Karpas-422 (cell line): ENCODE measurements around the gene RASSF4. TPM values are rescaled to one million over a fixed set of nuclear protein-coding genes. Genes with fewer than 3 reads are reported as not detected.

Experiments used
- DNase-seq: peaks from one replicate; pipeline ENCODE4 v3.0.0-alpha.2; 2015
- H2AFZ ChIP-seq: fragments of 200-600 bp; sonication (generic); 2 replicates; pipeline ENCODE4 v1.6.1; 2014; ENCODE audit warnings: antibody characterized with exemption, low read length, mixed read lengths
- H3K27ac ChIP-seq: fragments of 200-600 bp; sonication (generic); 2 replicates; pipeline ENCODE4 v1.5.1; 2014; ENCODE audit warnings: mild to moderate bottlenecking, low read length, moderate library complexity
- H3K27me3 ChIP-seq: fragments of 200-600 bp; sonication (generic); 2 replicates; pipeline ENCODE4 v1.6.1; 2014; ENCODE audit warnings: low read length, mixed read lengths
- H3K36me3 ChIP-seq: fragments of 200-600 bp; sonication (generic); 2 replicates; pipeline ENCODE4 v1.6.1; 2014; ENCODE audit warnings: low read length, mixed read lengths; ENCODE audit not compliant: insufficient read depth
- H3K4me1 ChIP-seq: fragments of 200-600 bp; sonication (generic); 2 replicates; pipeline ENCODE4 v1.6.1; 2014; ENCODE audit warnings: mild to moderate bottlenecking, low read length, mixed read lengths
- H3K4me2 ChIP-seq: fragments of 200-600 bp; sonication (generic); 2 replicates; pipeline ENCODE4 v1.6.1; 2014; ENCODE audit warnings: low read length, low read depth, mild to moderate bottlenecking; ENCODE audit not compliant: poor library complexity, severe bottlenecking
- H3K4me3 ChIP-seq: fragments of 200-600 bp; sonication (generic); 2 replicates; pipeline ENCODE4 v1.5.1; 2014; ENCODE audit warnings: mild to moderate bottlenecking, antibody characterized with exemption, low read length, mixed read lengths
- H3K79me2 ChIP-seq: fragments of 200-600 bp; sonication (generic); 2 replicates; pipeline ENCODE4 v1.6.1; 2014; ENCODE audit warnings: mild to moderate bottlenecking, low read length, mixed read lengths
- H3K9ac ChIP-seq: fragments of 200-600 bp; sonication (generic); 2 replicates; pipeline ENCODE4 v1.6.0; 2014; ENCODE audit warnings: low read length
- H3K9me2 ChIP-seq: fragments of 200-600 bp; sonication (generic), shearing (Covaris generic); replicated peaks from 2 replicates; pipeline ENCODE4 v1.6.0; 2014; ENCODE audit warnings: mild to moderate bottlenecking, low read length, moderate library complexity; ENCODE audit not compliant: insufficient read depth
- H3K9me3 ChIP-seq: fragments of 300-700, 200-600 bp; sonication (generic); 2 replicates; pipeline ENCODE4 v1.6.1; 2014; ENCODE audit warnings: low read length, mixed read lengths
- H4K20me1 ChIP-seq: fragments of 200-600 bp; sonication (generic); 2 replicates; pipeline ENCODE4 v1.6.1; 2014; ENCODE audit warnings: mild to moderate bottlenecking, antibody characterized with exemption, low read length, low read depth; ENCODE audit not compliant: insufficient read depth
- total RNA-seq: library from RNA; depleted of rRNA; stranded (reverse); fragments of >200 nt; shearing (Covaris generic); gene quantifications from 2 replicates; pipeline ENCODE4 v1.2.3, GENCODE V29; 2014; ENCODE audit warnings: low replicate concordance

Gene RASSF4
- total RNA-seq, 1 experiment from 2014 or later, result 3.6 TPM

GRCh38 chr10:44986670-44987069 is 27.1 kb downstream of the RASSF4 start:
- no peaks in the 10 kb centered on the region for H3K9me2 ChIP-seq
- H3K79me2 ChIP-seq, result no peaks in the 10 kb centered on the region
- H3K9me3 ChIP-seq, result no peaks in the 10 kb centered on the region
- DNase-seq, result no peak
- H3K4me2 ChIP-seq, result no peak overlapping the region
- H3K27me3 ChIP-seq, result no peaks in the 10 kb centered on the region
- H4K20me1 ChIP-seq, result no peaks in the 10 kb centered on the region
- no peak overlapping the region for H3K9ac ChIP-seq
- no peak overlapping the region for H3K27ac ChIP-seq
- H3K4me3 ChIP-seq, result no peak overlapping the region
- no peaks in the 10 kb centered on the region for H3K36me3 ChIP-seq
- H3K4me1 ChIP-seq, result no peaks in the 10 kb centered on the region
- H2AFZ ChIP-seq, result no peak overlapping the region

- Histone ChIP-seq H3K27me3 (no peaks in the 10 kb centered on the region), H3K27ac (no peak overlapping the region), H3K4me3 (no peak overlapping the region), H3K36me3 (no peaks in the 10 kb centered on the region), H4K20me1 (no peaks in the 10 kb centered on the region), H3K9me3 (no peaks in the 10 kb centered on the region), H3K9me2 (no peaks in the 10 kb centered on the region), H3K4me1 (no peaks in the 10 kb centered on the region), H3K79me2 (no peaks in the 10 kb centered on the region), H3K4me2 (no peak overlapping the region), H2AFZ (no peak overlapping the region), H3K9ac (no peak overlapping the region)
- no peak for DNase-seq
These were observed 29.5 kb downstream of the RASSF4 start for GRCh38 chr10:44988957-44989585.

DNA sequence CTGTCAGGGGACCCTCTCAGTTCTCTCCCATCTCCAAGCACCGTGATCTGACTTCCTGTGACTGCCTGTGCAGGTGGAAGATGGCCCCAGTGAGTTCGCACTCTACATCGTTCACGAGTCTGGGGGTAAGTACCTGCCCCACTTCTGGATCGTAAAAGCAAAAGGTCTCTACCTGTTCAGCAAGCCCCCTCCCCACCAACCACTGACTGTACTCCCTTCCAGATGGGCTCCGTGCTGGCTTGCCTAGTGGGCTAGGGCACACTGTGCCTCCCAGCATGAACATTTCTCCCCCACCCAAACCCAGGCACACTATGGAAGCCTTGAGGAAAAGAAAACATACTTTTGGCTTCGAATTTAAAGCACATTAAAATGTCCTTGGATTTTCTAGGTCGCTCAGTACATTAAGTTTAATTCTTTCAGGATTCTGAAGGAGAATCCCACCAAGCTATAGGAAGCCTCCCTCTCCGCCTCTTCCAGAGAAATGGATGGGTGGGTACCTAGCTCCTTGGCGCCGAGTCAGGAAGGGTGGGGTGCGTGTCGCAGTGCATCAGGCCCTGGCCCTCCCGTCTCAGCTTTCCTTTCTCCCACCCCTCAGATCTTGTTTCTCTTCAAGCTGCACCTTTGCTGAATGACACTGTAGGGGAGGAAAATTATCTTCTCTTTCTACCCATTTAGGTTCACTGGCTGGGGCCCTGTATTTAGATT is 30.1 kb downstream of the RASSF4 start:
- no peak for DNase-seq
- H3K4me2 ChIP-seq, result no peak overlapping the region
- no peaks in the 10 kb centered on the region for H4K20me1 ChIP-seq
- H3K27ac ChIP-seq, result no peak overlapping the region
- H3K9me2 ChIP-seq, result no peaks in the 10 kb centered on the region
- no peaks in the 10 kb centered on the region for H3K4me1 ChIP-seq
- H3K36me3 ChIP-seq, result no peaks in the 10 kb centered on the region
- H3K4me3 ChIP-seq, result no peak overlapping the region
- no peak overlapping the region for H2AFZ ChIP-seq
- no peaks in the 10 kb centered on the region for H3K9me3 ChIP-seq
- H3K9ac ChIP-seq, result no peak overlapping the region
- H3K27me3 ChIP-seq, result no peaks in the 10 kb centered on the region
- H3K79me2 ChIP-seq, result no peaks in the 10 kb centered on the region

DNA sequence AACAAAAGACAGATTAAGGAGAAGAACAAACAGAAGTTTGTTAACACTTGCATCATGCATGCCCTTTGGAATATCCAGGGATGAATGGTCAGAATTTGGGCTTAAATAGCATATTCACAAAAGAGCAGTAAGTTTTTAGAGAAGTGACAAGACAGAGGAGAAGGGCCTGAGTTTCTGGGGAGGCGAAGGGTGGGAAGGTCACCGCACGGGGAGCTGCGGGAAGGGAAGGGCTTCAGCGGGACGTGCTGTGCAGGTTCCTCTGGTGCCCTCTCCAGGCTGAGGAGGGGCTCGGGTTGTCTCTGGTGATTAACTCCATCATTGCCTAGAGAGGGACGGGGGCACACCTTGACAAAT is 30.7 kb downstream of the RASSF4 start:
- Histone ChIP-seq H3K79me2 (no peaks in the 10 kb centered on the region), H3K36me3 (no peaks in the 10 kb centered on the region), H2AFZ (no peak overlapping the region), H3K9me2 (no peaks in the 10 kb centered on the region), H3K4me2 (no peak overlapping the region), H3K9ac (no peak overlapping the region), H3K4me1 (no peaks in the 10 kb centered on the region), H4K20me1 (no peaks in the 10 kb centered on the region), H3K9me3 (no peaks in the 10 kb centered on the region), H3K27me3 (no peaks in the 10 kb centered on the region), H3K4me3 (no peak overlapping the region), H3K27ac (no peak overlapping the region)
- DNase-seq, result peak; percentile 53

DNA sequence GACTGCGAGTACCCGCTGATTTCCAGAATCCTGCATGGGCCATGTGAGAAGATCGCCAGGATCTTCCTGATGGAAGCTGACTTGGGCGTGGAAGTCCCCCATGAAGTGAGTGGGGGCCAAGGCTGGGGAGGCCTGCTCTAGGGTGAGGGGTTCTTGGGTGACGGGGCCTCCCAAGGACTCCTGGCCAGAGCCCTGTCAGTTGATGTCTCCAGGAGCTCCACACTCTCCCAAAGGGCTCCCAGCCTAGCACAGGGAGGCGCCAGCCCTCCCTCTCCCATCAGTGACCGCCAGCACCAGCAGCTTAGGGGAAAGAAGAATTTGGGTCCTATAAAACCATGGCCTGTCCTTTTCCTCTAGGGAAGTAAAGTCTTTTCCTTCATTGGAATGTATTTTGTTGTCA is 31.4 kb downstream of the RASSF4 start:
- Histone ChIP-seq H3K9ac (no peak overlapping the region), H3K4me2 (no peak overlapping the region), H3K9me2 (no peaks in the 10 kb centered on the region), H4K20me1 (no peaks in the 10 kb centered on the region), H3K27me3 (no peaks in the 10 kb centered on the region), H3K36me3 (no peaks in the 10 kb centered on the region), H3K4me1 (no peaks in the 10 kb centered on the region), H2AFZ (no peak overlapping the region), H3K27ac (no peak overlapping the region), H3K4me3 (no peak overlapping the region), H3K9me3 (no peaks in the 10 kb centered on the region), H3K79me2 (no peaks in the 10 kb centered on the region)
- no peak for DNase-seq

DNA sequence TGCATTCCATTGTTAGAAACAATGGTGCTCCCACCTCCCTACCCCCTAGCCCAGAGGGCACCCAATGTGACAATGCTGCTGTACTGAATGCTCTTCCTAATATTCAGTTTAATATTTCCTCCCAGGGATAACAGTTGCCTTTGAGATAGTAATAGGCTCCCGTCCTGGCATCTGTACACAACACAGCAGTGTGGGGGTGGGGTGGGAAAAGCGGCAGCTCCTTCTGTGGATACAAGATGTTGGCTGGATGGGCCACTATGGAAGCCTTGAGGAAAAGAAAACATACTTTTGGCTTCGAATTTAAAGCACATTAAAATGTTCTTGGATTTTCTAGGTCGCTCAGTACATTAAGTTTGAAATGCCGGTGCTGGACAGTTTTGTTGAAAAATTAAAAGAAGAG is 32.0 kb downstream of the RASSF4 start:
- H3K9me3 ChIP-seq, result no peaks in the 10 kb centered on the region
- H3K36me3 ChIP-seq, result no peaks in the 10 kb centered on the region
- no peak overlapping the region for H2AFZ ChIP-seq
- H3K4me1 ChIP-seq, result no peaks in the 10 kb centered on the region
- H3K4me2 ChIP-seq, result no peak overlapping the region
- no peaks in the 10 kb centered on the region for H4K20me1 ChIP-seq
- no peak overlapping the region for H3K9ac ChIP-seq
- H3K4me3 ChIP-seq, result no peak overlapping the region
- no peak for DNase-seq
- no peaks in the 10 kb centered on the region for H3K9me2 ChIP-seq
- H3K27me3 ChIP-seq, result no peaks in the 10 kb centered on the region
- H3K27ac ChIP-seq, result no peak overlapping the region
- no peaks in the 10 kb centered on the region for H3K79me2 ChIP-seq

GRCh38 chr10:44992070-44992731 is 32.6 kb downstream of the RASSF4 start:
- Histone ChIP-seq H3K79me2 (no peaks in the 10 kb centered on the region), H3K9me2 (no peaks in the 10 kb centered on the region), H3K36me3 (no peaks in the 10 kb centered on the region), H3K4me2 (no peak overlapping the region), H2AFZ (no peak overlapping the region), H3K27me3 (no peaks in the 10 kb centered on the region), H3K27ac (no peak overlapping the region), H3K4me3 (no peak overlapping the region), H3K4me1 (no peaks in the 10 kb centered on the region), H4K20me1 (no peaks in the 10 kb centered on the region), H3K9me3 (no peaks in the 10 kb centered on the region), H3K9ac (no peak overlapping the region)
- DNase-seq, result no peak

GRCh38 chr10:44992732-44993225 is 33.2 kb downstream of the RASSF4 start:
- Histone ChIP-seq H3K4me2 (no peak overlapping the region), H3K27ac (no peak overlapping the region), H2AFZ (no peak overlapping the region), H3K4me1 (no peaks in the 10 kb centered on the region), H3K9me2 (no peaks in the 10 kb centered on the region), H3K27me3 (no peaks in the 10 kb centered on the region), H3K4me3 (no peak overlapping the region), H4K20me1 (no peaks in the 10 kb centered on the region), H3K36me3 (no peaks in the 10 kb centered on the region), H3K79me2 (no peaks in the 10 kb centered on the region), H3K9ac (no peak overlapping the region), H3K9me3 (no peaks in the 10 kb centered on the region)
- no peak for DNase-seq
